Smooth muscle cell (in vitro differentiated cells): ENCODE results near the gene SPTLC1. TPM values are rescaled to one million over a fixed set of nuclear protein-coding genes. Genes with fewer than 3 reads are reported as not detected.

Experiments
- DNase-seq: peaks from one replicate; lab custom pipeline; 2025; ENCODE audit not compliant: unreplicated experiment; lab: John Stamatoyannopoulos, UW
- H2AFZ ChIP-seq: fragments of 200-600 bp; sonication (generic); 2 replicates; pipeline ENCODE4 v1.6.0; 2016; ENCODE audit warnings: antibody characterized with exemption, low read depth, mild to moderate bottlenecking
- H3F3A ChIP-seq: fragments of 200-600 bp; sonication (generic); 2 replicates; pipeline ENCODE4 v1.6.0; 2017; ENCODE audit warnings: antibody characterized with exemption, low read depth
- H3K27ac ChIP-seq: fragments of 200-600 bp; sonication (generic); 2 replicates; pipeline ENCODE4 v1.5.1; 2016; ENCODE audit warnings: low read depth, mild to moderate bottlenecking
- H3K27me3 ChIP-seq: fragments of 200-600 bp; sonication (generic); 2 replicates; pipeline ENCODE4 v1.6.1; 2016; ENCODE audit warnings: low read depth, mild to moderate bottlenecking
- H3K36me3 ChIP-seq: fragments of 200-600 bp; sonication (generic); 2 replicates; pipeline ENCODE4 v1.5.1; 2016; ENCODE audit warnings: low read depth
- H3K4me1 ChIP-seq: fragments of 200-600 bp; sonication (generic); 2 replicates; pipeline ENCODE4 v1.5.1; 2016; ENCODE audit warnings: low read depth
- H3K4me2 ChIP-seq: fragments of 200-600 bp; sonication (generic); 2 replicates; pipeline ENCODE4 v1.6.0; 2016; ENCODE audit warnings: mild to moderate bottlenecking
- H3K4me3 ChIP-seq: fragments of 200-600 bp; sonication (generic); 2 replicates; pipeline ENCODE4 v1.5.1; 2016; ENCODE audit warnings: mild to moderate bottlenecking
- H3K79me2 ChIP-seq: fragments of 200-600 bp; sonication (generic); 2 replicates; pipeline ENCODE4 v1.6.0; 2016; ENCODE audit warnings: low read depth, mild to moderate bottlenecking
- H3K9ac ChIP-seq: fragments of 200-600 bp; sonication (generic); 2 replicates; pipeline ENCODE4 v1.6.0; 2016; ENCODE audit warnings: low read depth
- H3K9me3 ChIP-seq: fragments of 200-600 bp; sonication (generic); replicated peaks from 2 replicates; pipeline ENCODE4 v1.5.1; 2016; ENCODE audit warnings: low read depth
- H4K20me1 ChIP-seq: fragments of 200-600 bp; sonication (generic); 2 replicates; pipeline ENCODE4 v1.6.0; 2016; ENCODE audit warnings: low read depth
- WGBS: methylation state at CpG from one replicate; pipeline ENCODE4 v1.1.7; 2016; ENCODE audit warnings: low lambda C conversion rate; 5-methylcytosine and 5-hydroxymethylcytosine counted together
- polyA plus RNA-seq: library from polyadenylated mRNA; unstranded; fragments of >200 nt; fragmentation: Nextera tagmentation; extraction: Ambion mirVana; gene quantifications from 2 replicates; pipeline ENCODE4 v1.2.1, GENCODE V29; 2016
- total RNA-seq: library from RNA; depleted of rRNA; stranded (reverse); fragments of >200 nt; gene quantifications from 2 replicates; pipeline ENCODE4 v1.2.3, GENCODE V29; 2014
- TF ChIP-seq, protein P1 (sequence below): fragments of 200-600 bp; sonication (generic); IDR thresholded peaks from 2 replicates; pipeline ENCODE4 v1.5.1; 2017; ENCODE audit warnings: borderline replicate concordance, mild to moderate bottlenecking, antibody characterized with exemption; ENCODE audit not compliant: insufficient read depth, poor library complexity, severe bottlenecking

SPTLC1 gene
- total and polyA plus RNA-seq, 2 experiments from 2014 or later = 75.6 to 168 TPM

DNA sequence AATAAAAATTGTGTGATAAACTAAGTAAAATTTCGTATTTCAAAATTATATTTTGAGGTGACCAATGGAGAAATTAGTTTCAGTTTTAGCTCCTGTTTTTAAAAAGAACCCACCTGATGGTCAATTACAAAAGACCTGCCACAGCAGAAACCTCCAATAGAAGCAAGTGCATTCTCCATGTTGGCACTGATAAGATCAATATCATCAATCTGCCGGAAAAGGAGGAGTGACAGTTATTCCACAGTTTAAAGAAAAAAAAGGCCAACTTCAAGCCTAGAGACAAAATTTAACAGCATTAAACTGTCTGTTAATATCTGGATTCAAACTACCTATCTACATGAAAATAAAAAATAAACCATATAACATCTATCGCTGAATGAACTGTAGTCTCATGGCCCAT, 67.7 kb downstream of the SPTLC1 start:
- Histone ChIP-seq H3K27ac (no peak overlapping the region), H3K4me1 (peaks cover 13% of the 10 kb centered on the region), H4K20me1 (no peaks in the 10 kb centered on the region), H3K36me3 (peaks cover 42% of the 10 kb centered on the region), H3F3A (no peaks in the 10 kb centered on the region), H3K4me3 (no peak overlapping the region), H3K79me2 (no peaks in the 10 kb centered on the region), H3K27me3 (no peaks in the 10 kb centered on the region), H3K9me3 (no peaks in the 10 kb centered on the region), H3K9ac (no peak overlapping the region), H3K4me2 (no peak overlapping the region), H2AFZ (no peak overlapping the region)
- WGBS = 96% methylated on average over 3 of the region's 3 CpGs
- no peak for DNase-seq
- TF ChIP-seq, protein P1, sequence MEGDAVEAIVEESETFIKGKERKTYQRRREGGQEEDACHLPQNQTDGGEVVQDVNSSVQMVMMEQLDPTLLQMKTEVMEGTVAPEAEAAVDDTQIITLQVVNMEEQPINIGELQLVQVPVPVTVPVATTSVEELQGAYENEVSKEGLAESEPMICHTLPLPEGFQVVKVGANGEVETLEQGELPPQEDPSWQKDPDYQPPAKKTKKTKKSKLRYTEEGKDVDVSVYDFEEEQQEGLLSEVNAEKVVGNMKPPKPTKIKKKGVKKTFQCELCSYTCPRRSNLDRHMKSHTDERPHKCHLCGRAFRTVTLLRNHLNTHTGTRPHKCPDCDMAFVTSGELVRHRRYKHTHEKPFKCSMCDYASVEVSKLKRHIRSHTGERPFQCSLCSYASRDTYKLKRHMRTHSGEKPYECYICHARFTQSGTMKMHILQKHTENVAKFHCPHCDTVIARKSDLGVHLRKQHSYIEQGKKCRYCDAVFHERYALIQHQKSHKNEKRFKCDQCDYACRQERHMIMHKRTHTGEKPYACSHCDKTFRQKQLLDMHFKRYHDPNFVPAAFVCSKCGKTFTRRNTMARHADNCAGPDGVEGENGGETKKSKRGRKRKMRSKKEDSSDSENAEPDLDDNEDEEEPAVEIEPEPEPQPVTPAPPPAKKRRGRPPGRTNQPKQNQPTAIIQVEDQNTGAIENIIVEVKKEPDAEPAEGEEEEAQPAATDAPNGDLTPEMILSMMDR = no peak

DNA sequence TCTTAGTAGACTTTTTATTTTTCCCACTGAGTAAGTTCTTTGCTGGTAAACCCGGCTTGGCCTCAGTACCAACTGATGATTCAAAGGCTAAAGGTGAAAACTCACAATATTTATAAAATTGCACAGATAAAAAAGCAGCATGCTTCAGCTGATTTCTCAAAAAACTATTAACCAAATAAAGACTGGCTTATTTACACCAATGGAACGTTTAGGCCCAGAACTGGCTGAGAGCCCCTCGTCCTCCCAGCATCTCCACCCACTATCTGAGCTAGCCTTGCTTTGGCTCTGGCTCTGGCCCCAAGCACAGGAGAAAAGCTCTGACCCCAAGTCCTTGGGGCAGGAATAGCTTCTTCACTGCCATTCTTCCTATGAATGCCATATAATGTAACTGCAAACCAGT, 68.5 kb downstream of the SPTLC1 start:
- H3K9me3 ChIP-seq = no peaks in the 10 kb centered on the region
- 98% methylated on average over 3 of the region's 3 CpGs for WGBS
- H3K36me3 ChIP-seq = peaks cover 50% of the 10 kb centered on the region
- no peaks in the 10 kb centered on the region for H3F3A ChIP-seq
- DNase-seq = no peak
- no peaks in the 10 kb centered on the region for H3K27me3 ChIP-seq
- no peak overlapping the region for H3K27ac ChIP-seq
- H3K9ac ChIP-seq = no peak overlapping the region
- H2AFZ ChIP-seq = no peak overlapping the region
- peaks cover 13% of the 10 kb centered on the region for H3K4me1 ChIP-seq
- TF ChIP-seq, protein P1 = no peak
- H3K79me2 ChIP-seq = no peaks in the 10 kb centered on the region
- H3K4me3 ChIP-seq = no peak overlapping the region
- no peak overlapping the region for H3K4me2 ChIP-seq
- no peaks in the 10 kb centered on the region for H4K20me1 ChIP-seq

DNA sequence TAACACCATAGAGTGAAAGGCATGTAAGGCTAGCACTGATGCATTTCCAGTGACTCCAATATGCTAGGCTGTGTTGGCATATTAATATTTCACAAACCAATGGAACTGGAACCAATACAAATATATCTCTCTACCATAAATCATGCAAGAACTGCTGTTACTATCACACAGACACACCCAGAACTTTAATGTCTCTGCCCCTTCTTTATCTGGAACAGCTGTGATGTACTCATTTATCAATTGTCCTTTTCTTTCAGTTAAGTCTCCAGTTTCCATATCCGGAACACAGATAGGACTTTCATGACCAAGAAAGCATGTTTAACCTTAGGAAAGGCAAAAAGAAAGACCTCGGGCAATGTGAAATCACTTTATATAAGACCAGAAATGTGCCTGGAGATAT, 70.3 kb downstream of the SPTLC1 start:
- Histone ChIP-seq H3K9me3 (no peaks in the 10 kb centered on the region), H3K36me3 (peaks cover 54% of the 10 kb centered on the region), H3K27ac (no peak overlapping the region), H3K4me2 (no peak overlapping the region), H3K4me3 (no peak overlapping the region), H3K9ac (no peak overlapping the region), H3K4me1 (peaks cover 12% of the 10 kb centered on the region), H2AFZ (no peak overlapping the region), H4K20me1 (no peaks in the 10 kb centered on the region), H3K27me3 (no peaks in the 10 kb centered on the region), H3F3A (no peaks in the 10 kb centered on the region), H3K79me2 (no peaks in the 10 kb centered on the region)
- WGBS = 99% methylated on average over 2 of the region's 2 CpGs
- TF ChIP-seq, protein P1 = no peak
- DNase-seq = no peak

DNA sequence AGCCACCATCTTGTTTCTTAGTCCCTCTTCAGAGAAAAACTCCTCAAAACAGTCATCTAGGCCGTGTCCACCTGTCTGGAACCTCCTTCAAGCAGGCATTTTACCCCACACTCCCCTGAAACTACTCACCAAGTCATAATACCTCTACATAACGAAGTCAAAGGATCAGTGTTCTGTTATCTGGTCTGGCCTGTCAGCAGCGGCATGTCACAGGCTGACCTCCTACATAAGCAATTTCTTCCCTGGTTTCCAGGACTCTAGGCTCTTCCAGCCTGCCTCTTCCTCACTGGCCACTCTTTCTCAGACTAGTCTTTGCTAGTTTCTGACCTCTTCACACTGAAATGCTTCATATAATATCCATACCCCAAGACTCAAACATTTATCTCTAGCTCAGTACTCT, 72.2 kb downstream of the SPTLC1 start:
- TF ChIP-seq, protein P1 = no peak
- no peak overlapping the region for H2AFZ ChIP-seq
- no peak overlapping the region for H3K27ac ChIP-seq
- H3K9ac ChIP-seq = no peak overlapping the region
- H3K79me2 ChIP-seq = no peaks in the 10 kb centered on the region
- 99% methylated on average over 3 of the region's 3 CpGs for WGBS
- H3K4me3 ChIP-seq = no peak overlapping the region
- no peaks in the 10 kb centered on the region for H3F3A ChIP-seq
- H3K36me3 ChIP-seq = peaks cover 54% of the 10 kb centered on the region
- H3K9me3 ChIP-seq = no peaks in the 10 kb centered on the region
- no peaks in the 10 kb centered on the region for H4K20me1 ChIP-seq
- no peaks in the 10 kb centered on the region for H3K27me3 ChIP-seq
- DNase-seq = no peak
- no peak overlapping the region for H3K4me2 ChIP-seq
- no peaks in the 10 kb centered on the region for H3K4me1 ChIP-seq
